Transverse colon (tissue), 1 donor: Measurements from ENCODE around the gene PPP6R3.

Source experiments
- EP300 ChIP-seq: sonication (generic); formaldehyde crosslinking; IDR thresholded peaks from one replicate; pipeline ENCODE4 v1.6.1; 2017; ENCODE audit warnings: antibody characterized with exemption, low read depth
- POLR2A ChIP-seq: fragments of 450-650 bp; IDR thresholded peaks from one replicate; pipeline ENCODE4 v1.6.1; 2016; ENCODE audit warnings: antibody characterized with exemption, mild to moderate bottlenecking, moderate library complexity

GRCh38 chr11:68551223-68551622 lies 90.7 kb downstream of the PPP6R3 start:
- TF ChIP-seq POLR2A (no peak), EP300 (no peak)
